ENCODE measurements around the gene ZNHIT2.
"Not testable (repeated sequence)": the region's sequence is repeated elsewhere in the genome, so short reads cannot be mapped to it uniquely, and the experiment has no call there.

Gene ZNHIT2

DNA sequence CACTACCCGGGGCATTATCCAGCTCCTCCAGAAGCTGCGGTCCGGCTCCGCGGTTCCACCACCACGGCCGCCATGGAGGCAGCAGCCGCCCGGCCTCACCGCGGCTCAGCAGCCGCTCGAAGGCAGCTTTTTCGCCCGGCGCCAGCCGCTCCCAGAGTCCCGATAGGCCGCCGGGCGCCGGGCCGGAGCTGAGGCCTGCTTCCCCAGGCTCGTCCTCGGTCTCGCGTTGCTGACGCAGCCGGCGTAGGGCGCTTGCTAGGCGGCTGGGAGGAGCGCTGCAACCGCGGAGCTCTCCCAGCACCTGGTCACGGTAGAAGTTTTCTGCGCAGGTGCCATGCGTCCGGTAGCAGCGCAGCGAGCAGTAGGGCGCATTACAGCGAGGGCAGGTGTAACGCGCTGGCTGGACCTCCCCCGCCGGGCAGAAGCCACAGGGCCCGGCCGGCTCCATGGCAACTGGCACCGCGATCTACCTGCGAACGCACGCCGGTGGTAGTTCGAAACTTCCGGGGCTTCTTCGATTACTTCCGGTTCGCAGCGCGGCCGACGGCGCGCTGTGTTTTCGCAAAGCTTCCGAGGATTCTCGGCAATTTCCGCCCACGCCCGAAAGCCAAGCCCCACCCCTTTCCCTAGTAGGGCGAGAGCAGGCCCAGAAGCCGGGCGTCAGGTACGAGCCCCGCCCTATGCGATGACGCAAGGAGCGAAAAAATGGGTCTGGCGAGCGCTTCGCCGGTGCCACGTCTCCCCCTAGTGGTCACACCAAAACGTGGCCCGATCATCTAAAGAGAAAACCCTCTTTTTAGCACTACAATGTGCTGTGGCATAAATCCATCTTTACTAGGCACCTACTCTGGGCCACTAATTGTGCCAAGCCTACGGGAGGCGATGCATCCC, at the start of gene ZNHIT2:
Gene ZNHIT2, minus strand, starts transcription at position 496 of the 891 bp plus-strand sequence. Its CDS starts 48 bp downstream, at position 448.
- peak; percentile 96 to 99 for DNase-seq

DNA sequence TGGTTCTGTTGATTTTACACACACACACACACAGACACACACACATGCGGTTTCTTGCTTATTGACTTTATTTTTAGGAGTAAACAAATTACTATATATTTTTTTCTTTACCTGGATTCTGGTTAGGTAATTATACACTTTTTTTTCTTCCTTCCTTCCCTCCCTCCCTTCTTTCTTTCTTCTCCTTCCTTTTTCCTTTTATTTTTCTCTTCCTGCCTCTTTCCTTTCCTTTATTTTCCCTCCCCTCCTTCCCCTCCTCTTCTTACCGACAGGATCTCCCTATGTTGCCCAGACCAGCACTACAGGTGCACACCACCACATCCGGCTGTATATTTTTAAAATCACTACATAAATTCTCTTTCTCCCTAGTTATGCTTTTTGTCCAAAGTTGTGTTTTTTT, 49.4 kb upstream of the ZNHIT2 start:
- no peak for DNase-seq

DNA sequence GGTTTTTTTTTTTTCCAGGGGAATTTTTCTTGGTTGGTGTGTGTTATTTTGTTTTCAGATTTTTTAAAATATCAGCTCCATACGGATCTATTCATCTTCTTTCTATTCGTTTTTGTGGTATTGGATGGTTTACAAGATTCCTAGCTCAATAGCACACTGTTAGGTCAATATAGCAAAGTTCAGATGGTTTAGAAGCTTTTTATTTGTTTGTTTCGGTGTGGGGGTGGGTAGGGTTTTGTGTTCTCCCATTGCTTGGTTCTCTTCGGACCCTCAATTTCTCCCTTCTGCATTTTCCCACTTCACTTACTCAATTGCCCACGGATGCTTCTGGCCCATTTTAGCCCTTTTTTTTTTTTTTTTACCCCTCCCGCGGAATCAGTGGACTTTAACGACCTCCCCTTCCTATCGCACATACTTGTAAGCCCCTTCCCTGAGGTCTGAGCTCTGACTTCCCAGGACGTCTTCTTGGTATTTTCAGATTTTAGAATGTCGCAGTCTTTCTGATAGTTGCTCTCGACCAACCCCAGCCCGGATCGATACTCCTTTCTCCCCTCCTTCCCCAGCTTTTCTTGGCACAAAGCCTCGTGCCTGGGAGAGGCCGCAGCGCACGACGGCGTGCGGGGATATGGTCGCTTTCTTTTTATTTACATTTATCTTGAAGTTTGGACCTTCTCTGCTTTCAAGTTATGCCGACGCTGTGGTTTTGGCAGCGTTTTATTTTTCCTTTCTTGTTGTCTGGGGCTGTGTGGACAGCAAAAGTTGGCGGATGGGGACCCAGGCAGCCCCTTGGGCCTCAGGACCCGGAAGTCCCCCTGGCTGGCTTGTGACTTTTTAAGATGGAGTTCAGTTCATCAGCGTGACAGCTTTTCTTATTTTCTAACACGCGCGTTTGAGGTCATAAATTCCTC, 48.2 kb upstream of the ZNHIT2 start:
- no peak for DNase-seq

DNA sequence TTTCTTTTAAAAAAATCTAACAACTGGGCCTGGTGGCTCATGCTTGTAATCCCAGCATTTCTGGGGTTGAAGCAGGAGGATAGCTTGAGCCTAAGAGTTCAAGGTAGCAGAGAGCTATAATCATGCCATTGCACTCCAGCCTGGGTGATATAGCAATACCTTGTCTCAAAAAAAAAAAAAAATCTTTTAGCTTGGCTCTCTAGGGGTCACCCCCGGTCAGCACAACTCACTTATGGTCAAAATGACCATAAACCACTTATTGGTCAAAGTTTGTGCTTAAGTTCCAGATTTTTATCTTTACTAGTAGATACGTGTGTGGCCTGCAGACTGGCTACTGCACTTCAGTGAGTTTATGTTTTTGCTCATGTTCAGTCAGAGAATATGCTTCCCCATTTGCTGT, 46.2 kb upstream of the ZNHIT2 start:
- DNase-seq, result no peak

DNA sequence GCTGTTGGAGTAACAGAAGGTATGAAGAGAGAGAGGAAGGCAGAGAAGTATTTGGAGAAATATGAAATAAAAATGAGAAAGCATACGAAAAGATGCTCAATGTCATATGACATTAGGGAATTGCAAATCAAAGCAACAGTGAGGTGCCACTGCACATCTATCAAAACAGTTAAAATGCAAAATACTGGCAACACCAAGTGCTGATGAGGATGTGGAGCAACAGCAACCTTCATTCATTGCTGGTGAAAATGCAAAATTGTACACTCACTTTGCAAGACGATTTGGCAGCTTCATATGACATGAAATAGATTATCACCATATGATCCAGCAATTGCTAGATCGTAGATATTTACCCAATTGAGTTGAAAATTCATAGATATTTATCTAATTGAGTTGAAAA, 43.1 kb upstream of the ZNHIT2 start:
- DNase-seq, result no peak

DNA sequence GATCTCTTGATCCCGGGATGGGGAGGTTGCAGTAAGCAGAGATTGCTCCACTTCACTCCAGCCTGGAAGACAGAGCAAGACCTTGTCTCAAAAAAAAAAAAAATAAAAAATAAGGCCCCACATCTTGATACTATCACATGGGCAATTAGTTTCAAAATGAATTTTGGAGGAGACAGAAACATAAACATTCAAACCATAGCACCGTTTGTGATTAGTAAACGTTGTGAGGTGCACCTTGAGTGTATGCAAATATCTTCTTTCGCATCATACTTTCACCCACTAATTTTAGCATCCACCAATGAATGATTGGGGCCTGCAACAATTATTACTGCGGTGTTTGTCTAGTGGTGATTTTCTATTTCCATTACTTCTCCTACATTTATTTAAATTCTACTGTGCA, 41.5 kb upstream of the ZNHIT2 start:
- no peak for DNase-seq

DNA sequence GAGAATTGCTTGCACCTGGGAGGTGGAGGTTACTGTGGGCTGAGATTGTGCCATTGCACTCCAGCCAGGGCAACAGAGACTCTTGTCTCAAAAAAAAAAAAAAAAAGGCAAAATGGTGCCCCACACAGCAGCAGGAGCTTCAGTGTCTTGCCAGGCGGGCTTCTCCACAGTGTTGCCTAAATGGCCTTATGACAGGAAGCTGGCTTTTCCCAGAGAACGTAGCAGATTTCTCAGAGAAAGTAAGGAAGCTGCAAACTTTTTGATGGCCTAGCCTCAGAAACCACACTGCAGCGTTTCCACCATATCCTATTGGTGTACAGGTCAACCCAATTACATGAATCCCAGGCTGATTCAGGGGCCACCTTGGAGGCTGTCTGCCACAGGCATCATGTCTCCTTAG, 39.8 kb upstream of the ZNHIT2 start:
- DNase-seq, result no peak

DNA sequence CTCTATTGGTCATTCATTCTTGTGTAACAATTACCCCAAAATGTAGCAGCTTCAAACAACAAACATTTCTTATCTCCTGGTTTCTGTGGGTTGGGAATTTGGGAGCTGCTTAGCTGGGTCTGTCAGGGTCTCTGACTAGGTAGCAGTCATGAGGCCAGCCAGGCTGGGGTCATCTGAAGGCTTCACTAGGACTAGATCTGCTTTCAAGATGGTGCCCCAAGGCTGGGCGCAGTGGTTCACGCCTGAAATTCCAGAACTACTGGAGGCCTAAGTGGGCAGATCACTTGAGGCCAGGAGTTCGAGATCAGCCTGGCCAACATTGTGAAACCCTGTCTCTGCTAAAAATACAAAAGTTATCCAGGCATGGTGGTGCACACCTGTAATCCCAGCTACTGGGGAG, 39.4 kb upstream of the ZNHIT2 start:
- no peak for DNase-seq

DNA sequence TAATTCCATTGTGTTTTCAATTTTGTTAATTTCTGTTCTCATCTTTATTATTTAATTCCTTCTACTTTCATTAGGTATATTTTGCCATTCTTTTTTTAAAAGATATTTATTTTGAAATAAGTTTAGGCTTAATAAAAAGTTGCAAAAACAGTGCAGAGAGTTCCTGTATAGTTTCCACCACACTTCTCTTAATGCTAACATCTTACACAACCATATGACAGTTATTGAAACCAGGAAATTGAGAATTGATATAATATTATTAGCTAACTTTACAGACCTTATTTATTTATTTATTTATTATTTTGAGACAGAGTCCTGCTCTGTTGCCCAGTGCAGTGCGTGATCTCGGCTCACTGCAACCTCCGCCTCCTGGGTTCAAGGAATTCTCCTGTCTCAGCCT, 38.8 kb upstream of the ZNHIT2 start:
- no peak for DNase-seq

DNA sequence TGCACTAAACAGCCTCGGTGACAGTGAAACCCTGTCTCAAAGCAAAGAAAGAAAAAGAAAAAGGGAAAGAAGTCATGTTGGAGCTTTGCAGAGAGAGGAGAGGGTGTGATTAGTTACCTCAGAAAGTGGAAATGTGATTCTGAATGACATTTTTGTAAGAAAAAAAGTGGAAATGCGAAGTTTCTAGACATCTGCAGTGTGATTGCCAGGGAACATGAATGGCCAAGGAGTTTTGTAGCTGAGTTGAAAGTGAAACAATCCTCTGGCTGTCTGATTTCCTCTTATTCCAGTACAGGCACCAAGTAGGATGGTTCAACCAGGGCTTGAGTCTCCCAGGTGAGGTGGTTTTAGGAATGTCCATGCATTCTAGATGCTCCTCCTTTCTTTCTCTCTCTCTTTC, 34.6 kb upstream of the ZNHIT2 start:
- DNase-seq, result no peak

DNA sequence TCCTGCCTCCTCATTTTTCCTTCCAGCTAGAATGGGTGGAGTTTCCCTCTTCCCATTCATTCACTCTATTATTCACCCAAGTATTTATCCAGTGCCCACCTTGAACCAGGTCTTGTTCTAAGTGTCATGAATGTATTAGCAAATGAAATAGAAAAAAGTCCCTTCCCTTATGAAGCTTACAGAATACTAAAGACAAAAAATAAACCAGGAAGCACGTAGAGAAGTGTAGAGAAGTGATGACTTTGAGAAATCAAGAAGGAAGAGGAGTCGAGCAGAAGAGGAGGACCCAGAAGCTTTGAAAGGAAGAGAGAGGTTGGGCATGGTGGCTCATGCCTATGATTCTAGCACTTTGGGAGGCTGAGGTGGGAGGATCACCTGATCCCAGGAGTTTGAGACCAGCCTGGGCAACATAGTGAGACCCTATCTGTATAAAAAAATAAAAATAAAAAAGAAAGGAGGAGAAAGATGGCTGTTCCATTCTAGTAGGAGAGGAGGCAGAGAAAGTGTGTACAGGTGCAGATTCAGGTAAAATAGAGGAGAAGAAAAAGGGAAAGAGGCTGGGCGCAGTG, 33.9 kb upstream of the ZNHIT2 start:
- DNase-seq, result no peak

DNA sequence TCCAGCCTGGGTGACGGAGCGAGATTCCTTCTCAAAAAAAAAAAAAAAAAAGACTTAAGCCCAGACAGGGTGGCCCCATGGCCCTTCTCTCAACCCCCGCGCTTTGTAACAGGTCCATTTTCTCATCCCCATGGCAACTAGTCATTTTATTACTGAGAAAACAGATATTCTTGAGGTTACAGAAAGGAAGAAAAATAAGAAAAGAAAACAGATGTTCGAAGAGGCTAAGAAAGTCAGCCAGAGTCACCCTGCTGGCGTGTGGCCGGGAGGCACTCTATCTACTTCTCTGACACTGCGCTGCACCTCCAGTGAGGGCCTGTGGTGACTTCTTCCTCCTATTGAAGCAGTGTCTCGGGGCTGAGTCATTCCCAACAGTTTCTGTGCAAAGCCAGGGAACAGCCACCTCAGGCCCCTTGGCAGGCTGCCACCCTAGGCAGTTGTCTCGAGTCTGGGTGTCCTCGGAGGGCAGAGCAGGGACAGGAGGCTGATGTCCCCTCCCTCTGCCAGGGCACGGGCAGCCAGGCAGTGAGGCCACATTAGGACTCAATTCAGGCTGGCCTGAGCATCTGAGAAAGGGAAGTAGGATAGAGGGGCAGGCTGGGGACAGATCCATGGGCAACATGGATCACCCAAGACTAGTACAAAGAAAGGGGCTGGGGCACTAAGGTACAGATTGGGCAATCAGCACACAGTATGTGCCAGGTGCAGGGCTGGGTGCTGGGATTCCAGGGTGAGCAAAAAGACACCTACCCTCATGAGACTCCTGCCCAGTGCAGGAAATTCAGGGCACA, 33.2 kb upstream of the ZNHIT2 start:
- no peak for DNase-seq

DNA sequence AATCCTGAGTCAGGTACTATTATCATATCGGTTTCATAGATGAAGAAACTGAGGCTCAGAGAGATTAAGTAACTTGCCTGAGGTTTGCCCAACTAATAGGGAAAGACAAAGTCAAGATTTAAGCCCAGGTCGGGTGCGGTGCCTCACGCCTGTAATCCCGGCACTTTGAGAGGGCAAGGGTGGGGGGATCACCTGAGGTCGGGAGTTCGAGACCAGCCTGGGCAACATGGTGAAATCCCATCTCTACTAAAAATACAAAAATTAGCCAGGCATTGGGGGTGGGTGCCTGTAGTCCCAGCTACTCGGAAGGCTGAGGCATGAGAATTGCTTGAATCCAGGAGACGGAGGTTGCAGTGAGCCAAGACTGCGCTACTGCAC, 32.6 kb upstream of the ZNHIT2 start:
- DNase-seq, result not testable (repeated sequence)

DNA sequence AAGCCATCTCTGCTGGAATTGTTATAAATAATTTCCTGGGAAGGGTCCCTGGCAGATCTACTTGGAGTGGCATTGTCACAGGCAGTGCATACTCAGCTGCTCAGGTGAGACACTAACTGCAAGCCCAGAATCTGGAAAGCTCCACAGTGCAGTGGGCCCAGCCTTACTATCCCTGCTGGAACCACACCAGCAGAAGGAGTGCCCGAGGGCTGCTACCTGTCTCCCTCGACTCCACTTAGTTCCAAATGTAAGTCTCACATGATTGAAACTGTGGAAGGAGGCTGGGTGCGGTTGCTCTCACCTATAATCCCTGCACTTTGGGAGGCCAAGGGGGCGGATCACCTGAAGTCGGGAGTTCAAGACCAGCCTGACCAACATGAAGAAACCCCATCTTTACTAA, 31.2 kb upstream of the ZNHIT2 start:
- no peak for DNase-seq

DNA sequence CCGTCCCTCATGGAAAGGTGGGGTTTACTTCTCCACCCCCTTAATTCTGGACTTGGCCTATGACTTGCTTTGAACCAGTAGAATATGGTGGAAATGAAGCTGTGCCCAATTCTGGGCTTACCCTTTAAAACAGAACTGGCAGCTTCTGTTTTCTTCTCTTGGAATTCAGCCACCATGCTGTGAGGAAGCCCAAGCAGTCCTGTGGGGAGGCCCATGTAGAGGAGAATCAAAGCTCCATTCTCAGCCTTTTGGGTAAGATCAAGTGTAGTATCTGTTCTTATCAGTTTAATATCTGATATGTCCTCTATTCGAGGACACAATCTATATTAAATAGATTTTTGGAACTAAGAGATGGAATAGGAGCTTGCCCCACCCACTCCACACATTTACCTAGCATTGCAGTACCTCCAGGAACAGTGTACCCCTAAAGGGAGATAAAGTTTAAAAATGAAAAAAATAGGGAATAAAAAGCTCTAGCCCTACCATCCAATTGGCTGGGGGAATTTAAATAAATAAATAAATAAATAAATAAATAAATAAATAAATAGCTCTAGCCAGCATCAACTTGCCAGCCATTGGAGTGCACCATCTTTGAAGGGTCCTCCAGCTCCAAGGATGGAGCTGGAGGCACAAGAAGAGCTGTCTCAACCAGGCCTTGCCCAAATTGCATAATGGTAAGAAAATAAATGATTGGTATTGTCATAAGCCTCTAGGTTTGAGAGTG, 30.0 kb upstream of the ZNHIT2 start:
- no peak for DNase-seq

DNA sequence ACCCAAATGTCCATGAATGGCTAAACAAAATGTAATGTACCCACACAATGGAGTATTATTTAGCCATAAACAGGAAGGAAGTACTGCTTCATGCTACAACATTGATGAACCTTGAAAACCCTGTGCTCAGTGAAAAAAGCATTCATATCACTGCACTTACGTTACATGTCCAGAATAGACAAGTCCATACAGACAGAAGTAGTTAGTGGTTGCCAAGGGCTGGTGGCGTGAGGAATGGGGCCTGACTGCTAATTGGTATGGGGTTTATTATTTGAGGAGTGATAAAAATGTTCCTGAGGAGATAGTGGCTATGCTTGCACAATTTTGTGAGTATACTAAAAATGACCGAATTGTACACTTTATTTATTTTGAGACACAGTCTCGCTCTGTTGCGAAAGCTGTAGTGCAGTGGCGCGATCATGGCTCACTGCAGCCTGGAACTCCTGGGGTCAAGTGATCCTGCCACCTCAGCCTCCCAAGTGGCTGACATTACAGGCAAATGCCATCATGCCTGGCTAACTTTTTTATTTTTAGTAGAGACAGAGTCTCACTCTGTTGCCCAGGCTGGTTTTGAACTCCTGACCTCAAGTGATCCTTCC, 24.5 kb upstream of the ZNHIT2 start:
- no peak for DNase-seq

DNA sequence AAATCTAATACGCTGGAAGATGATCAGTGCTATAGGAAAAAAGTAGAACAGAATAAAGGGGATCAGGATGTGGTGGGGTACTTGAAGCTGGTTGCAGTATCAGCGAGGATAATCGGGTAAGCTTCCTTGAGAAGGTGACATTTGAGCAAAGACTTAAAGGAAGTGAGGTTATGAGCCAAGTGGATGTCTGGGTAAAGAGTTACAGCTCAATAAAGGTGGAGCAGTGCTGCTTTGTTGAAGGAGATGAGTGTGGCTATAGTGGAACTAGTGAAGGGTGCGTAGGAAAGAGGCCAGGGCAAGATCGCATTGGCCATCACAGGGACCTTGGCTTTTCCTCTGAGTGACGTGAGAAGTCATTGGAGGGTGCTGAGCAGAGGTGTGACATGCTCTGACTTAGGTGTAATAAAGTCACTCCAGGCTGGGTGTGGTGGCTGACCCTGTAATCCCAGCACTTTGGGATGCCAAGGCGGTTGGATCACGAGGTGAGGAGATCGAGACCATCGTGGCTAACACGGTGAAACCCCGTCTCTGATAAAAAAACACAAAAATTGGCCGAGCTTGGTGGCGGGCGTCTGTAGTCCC, 19.1 kb upstream of the ZNHIT2 start:
- DNase-seq, result no peak

DNA sequence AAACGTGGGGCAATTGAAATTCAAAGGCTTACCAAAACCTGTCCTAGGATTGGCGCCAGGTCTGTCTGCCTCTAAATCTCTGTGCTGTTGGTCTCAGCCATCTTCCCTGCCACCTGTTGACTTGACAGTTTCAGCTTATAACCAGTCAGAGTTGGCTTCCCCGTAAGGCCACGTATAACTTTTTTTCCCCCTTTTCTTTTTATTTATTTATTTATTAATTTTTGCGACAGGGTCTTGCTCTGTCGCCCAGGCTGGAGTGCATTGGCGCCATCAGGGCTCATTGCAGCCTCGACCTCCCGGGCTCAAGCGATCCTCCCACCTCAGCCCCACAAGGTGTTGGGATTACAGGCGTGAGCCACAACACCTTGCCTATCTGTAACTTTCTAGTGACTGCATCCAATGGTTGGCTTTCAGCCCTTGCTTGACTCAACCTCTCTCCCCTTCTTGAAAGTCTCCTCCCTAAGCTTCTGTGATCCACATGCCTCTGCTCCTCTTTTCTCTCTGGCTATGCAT, 18.2 kb upstream of the ZNHIT2 start:
- no peak for DNase-seq

DNA sequence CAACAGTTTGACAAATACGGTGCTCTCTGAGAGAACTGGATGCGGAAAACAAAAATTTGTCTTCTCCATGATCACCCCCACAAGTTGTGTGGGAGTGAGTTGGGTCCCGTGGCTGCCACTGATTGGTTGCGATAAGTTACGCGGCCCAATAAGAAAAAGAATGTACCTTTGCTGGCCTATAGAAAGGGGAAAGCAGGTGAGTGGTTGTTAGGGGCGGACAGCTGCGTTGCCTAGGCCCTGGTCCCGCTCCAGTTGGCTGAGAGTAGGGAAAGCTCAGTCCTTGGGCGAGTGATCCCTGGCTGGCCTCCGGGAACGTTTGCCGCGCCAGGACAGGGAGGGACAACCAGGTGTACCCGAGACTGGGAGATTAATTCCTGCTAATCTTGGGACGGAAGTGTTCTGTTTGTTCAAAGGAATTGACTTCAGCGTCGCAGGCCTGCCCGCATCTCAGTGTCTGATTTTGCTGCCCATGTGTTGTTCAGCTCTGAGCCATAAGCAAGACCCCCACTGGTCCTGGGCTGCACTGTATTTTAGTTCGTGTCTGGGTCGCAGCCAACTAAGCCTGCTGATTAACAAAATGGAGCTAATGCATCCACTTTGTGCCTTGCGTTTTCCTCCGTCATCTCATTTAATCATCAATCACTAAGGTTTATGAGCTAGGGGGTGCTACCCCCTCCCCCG, 17.6 kb upstream of the ZNHIT2 start:
- DNase-seq, result peak; percentile 93 to 94

DNA sequence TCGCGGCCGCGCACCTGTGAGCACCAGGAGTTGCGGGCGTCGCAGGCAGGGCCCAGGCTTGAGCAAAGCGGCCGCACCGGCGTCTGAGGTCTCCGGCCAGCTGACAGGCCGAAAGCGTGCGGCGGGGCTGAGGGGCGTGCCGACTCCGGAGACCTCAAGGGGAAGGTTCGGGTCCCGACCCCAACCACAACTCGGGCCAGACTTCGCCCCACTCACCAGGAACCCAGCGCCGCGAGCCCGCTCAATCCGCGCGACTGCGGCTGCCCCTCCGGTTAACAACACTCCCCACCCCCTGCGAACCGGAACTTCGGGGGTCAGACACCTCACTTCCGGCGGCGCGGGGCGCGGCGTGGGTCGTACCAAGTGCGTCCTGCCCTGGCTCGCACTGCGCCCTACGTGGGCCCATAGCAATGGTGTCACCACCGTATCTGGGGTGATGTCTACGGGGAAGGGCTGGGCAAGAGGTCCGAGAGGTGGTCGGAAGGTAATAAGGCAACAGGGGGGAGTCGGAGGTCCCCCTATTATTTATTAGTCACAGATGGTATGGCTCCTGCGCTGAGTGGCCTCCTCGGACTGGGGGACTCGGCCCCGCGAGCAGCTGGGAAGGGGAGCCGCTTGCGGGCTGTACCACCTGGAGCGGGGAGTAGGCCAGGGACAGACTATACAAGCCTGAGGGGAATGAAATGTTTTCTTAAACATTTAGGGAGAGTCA, 16.9 kb upstream of the ZNHIT2 start, which contains the start of gene SYVN1:
Gene SYVN1, minus strand, starts transcription at position 280 of the 712 bp plus-strand sequence. CDS start 918 bp downstream, outside the sequence.
- DNase-seq, result peak; percentile 79 to 88
